ENCODE data around the gene ZNF584. TPM values are rescaled to one million over a fixed set of nuclear protein-coding genes. Genes with fewer than 3 reads are reported as not detected.

Gene ZNF584
- total RNA-seq, 120 experiments from 2014 or later: 11.0 to 25.3 (median 18.1) TPM

Small RNAs within 50 kb of the gene (microRNA-seq; reads per million reads assigned to microRNA genes)
- 0 to 1.0 (median 0) reads per million in 43 experiments for gene MIR4754

Other genes starting within 250 kb of the ZNF584 start
- gene ZNF274, start 225.6 kb upstream of the ZNF584 start, total RNA-seq: 10 to 100 TPM in 119 of 120 experiments, 1 to 10 TPM in 1; 9.8 to 36.6 (median 18.7) TPM
- 10 to 100 TPM; 20.9 to 59.3 (median 39.5) TPM for gene ZNF544, start 179.7 kb upstream of the ZNF584 start, total RNA-seq
- 10 to 100 TPM in 91 of 120 experiments, 1 to 10 TPM in 29; 7.8 to 17.2 (median 10.9) TPM for gene ZNF8, start 129.7 kb upstream of the ZNF584 start, total RNA-seq
- gene ERVK3-1, start 103.3 kb upstream of the ZNF584 start, total RNA-seq: 10 to 100 TPM; 26.9 to 56.2 (median 37.1) TPM
- 1 to 10 TPM; 2.1 to 6.1 (median 3.3) TPM for gene ZSCAN22, start 81.7 kb upstream of the ZNF584 start, total RNA-seq
- 10 to 100 TPM in 90 of 120 experiments, 1 to 10 TPM in 30; 4.6 to 29.0 (median 12.6) TPM for gene A1BG, start 55.2 kb upstream of the ZNF584 start, total RNA-seq
- 1 to 10 TPM; 1.3 to 6.9 (median 3.7) TPM for gene ZNF497, start 45.9 kb upstream of the ZNF584 start, total RNA-seq
- gene ZNF837, start 27.6 kb upstream of the ZNF584 start, total RNA-seq: 1 to 10 TPM in 53 of 120 experiments, under 1 TPM in 60, not detected in 7; 0.27 to 2.9 (median 0.98) TPM
- gene RPS5, start 21.4 kb upstream of the ZNF584 start, total RNA-seq: 100 to 1,000 TPM; 212 to 406 (median 277) TPM
- gene RNF225, start 13.0 kb upstream of the ZNF584 start, total RNA-seq: under 1 TPM in 2 of 120 experiments, not detected in 118; 0.48 to 0.69 TPM
- 10 to 100 TPM in 108 of 120 experiments, 1 to 10 TPM in 12; 7.3 to 19.7 (median 13.0) TPM for gene ZNF132, start 31.5 kb downstream of the ZNF584 start, total RNA-seq
- 10 to 100 TPM in 117 of 120 experiments, 1 to 10 TPM in 3; 9.1 to 22.5 (median 14.5) TPM for gene ZNF324B, start 43.0 kb downstream of the ZNF584 start, total RNA-seq
- gene ZNF324, start 58.4 kb downstream of the ZNF584 start, total RNA-seq: 10 to 100 TPM; 14.9 to 30.1 (median 21.4) TPM
- gene ZNF446, start 67.7 kb downstream of the ZNF584 start, total RNA-seq: 10 to 100 TPM in 117 of 120 experiments, 1 to 10 TPM in 3; 9.0 to 21.1 (median 14.3) TPM
- 10 to 100 TPM; 15.7 to 40.2 (median 22.1) TPM for gene SLC27A5, start 103.3 kb downstream of the ZNF584 start, total RNA-seq
- 10 to 100 TPM; 13.0 to 30.6 (median 19.7) TPM for gene ZBTB45, start 111.2 kb downstream of the ZNF584 start, total RNA-seq
- 100 to 1,000 TPM; 130 to 228 (median 176) TPM for gene TRIM28, start 135.4 kb downstream of the ZNF584 start, total RNA-seq
- 100 to 1,000 TPM in 58 of 120 experiments, 10 to 100 TPM in 62; 72.8 to 126 (median 99.8) TPM for gene CHMP2A, start 146.5 kb downstream of the ZNF584 start, total RNA-seq
- gene UBE2M, start 150.0 kb downstream of the ZNF584 start, total RNA-seq: 100 to 1,000 TPM in 116 of 120 experiments, 10 to 100 TPM in 4; 77.3 to 195 (median 134) TPM
- 10 to 100 TPM; 26.3 to 56.0 (median 39.2) TPM for gene MZF1, start 164.7 kb downstream of the ZNF584 start, total RNA-seq

Data from dorsolateral prefrontal cortex (tissue), 118 donors.